HG03457 (cell line): Measurements from ENCODE around the gene DPYSL5.

Source experiments
- ATAC-seq: cut with Tn5 transposase; IDR thresholded peaks from one replicate; pipeline ENCODE4 v1.9.1; 2021; ENCODE audit warnings: moderate number of reproducible peaks; ENCODE audit not compliant: unreplicated experiment

DPYSL5 gene

DNA sequence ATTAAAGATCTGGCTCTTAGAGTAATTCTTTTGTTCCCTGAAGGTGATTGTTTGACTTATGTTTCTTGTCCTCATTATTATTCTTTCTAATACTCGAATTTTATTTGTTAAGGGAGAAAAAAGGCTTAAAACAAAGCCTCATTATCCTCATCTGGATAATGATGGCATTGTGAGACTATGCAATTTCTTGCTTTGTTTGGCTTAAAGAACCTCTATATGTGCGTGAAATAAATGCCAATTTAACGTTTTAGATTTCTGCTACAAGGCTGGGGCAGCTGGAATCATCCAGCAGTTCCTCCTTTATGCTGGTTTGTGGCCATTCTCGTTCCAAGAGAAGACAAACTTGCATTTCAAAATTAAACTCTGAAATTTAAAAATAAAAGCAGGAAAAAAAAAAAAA lies 4.9 kb upstream of the DPYSL5 start:
- ATAC-seq = no peak

DNA sequence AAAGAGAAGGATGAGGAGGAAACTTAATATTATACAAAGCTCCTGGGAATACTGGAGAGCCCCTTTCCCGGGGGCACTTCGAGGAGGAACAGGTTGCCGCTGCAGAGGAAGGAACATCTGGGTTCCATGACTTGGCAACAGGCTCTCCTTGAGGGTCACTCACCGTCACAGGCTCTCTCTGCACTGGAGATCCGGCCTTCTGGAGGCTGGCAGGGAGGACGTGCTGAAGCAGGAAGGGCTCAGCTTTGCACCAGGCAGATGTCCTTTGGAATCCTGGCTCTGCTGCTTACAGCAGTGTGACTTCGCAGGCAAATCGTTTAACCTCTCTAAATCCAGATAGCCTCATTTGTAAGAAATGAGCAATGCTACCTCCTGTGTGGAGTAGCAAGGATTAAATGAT lies 2.9 kb upstream of the DPYSL5 start:
- ATAC-seq = no peak

DNA sequence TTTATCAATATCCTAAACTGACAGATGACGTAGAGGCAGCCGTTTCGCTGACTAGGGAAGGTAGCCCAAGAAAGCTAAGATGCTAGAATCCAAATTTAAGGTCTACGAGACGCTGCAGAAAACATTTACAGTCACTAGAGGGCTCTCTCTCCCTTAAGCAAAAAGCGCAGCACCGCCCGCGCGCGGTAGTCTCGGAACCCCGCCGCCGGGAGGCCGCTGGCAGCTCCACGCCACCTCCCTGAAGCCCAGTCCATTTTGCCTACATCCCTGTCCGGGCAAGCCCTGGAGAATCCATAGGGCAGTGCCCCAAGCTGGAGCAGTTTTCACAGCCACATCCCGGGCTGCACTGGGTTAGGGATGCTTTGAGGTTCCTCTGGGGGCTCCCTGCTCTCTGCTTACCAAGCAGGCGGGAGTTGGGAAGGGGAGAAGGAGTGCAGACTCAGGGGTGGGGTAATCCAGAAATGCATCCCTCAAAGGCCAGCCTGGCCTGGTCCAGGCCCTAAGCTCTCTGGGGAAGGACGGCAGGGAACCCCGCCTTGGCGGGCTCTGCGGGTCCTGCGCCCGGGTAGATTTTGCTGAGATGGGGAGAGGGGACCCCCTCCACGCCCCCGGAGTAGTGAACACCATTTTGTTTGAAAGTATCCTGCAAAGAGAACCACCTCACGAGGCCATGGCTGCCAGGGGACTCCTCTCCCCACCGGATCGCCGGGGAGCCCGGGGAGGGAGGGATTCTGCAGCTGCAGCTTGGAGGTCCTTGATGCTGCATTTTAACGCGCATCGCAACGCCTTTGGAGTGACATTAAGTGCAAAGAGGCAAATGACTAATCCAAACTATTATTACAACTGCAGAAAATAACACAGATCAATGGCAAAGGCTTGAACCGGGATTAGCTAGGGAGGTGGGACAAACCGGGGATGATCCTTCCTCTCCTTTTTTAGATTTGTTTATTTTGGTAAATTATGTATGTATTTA lies 1.3 kb upstream of the DPYSL5 start:
- no peak for ATAC-seq

DNA sequence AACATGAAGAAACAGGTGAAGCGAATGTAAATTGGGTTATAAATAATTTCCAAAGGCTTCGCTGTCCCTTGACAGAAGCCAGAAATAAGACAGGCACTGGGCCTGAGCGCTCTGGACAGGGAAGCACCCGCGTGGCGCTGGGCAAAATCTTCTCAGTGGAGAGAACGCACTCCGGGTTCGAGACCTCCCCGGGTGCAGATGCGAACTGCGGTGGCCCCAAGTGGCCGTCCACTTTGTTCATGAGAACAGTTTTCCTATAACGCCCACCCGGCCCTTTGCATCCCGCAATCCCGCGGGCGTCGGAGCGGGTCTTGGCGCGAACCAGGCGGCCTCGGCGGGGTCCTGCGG lies 651 bp upstream of the DPYSL5 start:
- no peak for ATAC-seq

DNA sequence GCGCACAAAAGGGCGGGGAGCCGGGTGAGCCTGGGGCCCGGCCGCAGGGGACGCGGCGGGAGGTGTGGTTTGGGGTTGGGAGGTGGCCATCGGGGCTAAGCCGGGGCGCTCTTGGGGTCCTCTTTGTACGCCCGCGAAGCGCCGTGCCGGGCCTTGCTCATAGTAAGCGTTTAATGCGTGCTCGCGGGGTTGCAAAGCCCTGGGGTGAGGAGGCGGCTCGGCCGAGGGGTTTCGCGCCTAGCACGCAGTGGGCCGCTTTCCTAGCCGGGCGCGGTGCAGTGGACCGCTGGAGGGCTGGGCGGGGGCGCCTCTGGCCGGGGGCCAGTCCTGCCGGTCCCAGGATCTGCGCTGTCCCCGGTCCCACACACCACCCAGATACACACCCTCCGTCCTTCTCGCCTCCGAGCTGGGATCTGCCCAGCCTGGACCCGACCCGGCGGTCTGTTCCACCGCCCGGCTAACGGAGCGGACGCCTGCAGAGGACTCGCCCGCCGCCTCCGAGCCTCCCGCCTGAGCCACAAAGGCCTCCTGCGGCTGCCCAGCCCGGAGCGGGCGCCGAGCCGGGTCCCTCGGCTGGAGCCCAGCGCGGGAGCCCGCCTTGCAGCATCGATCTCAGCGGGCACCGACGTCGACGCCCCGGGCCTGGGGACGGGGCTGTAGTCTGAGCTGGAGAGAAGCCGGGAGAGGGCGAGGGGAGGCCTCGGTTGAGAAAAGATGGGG lies 564 bp downstream of the DPYSL5 start:
- ATAC-seq = no peak

DNA sequence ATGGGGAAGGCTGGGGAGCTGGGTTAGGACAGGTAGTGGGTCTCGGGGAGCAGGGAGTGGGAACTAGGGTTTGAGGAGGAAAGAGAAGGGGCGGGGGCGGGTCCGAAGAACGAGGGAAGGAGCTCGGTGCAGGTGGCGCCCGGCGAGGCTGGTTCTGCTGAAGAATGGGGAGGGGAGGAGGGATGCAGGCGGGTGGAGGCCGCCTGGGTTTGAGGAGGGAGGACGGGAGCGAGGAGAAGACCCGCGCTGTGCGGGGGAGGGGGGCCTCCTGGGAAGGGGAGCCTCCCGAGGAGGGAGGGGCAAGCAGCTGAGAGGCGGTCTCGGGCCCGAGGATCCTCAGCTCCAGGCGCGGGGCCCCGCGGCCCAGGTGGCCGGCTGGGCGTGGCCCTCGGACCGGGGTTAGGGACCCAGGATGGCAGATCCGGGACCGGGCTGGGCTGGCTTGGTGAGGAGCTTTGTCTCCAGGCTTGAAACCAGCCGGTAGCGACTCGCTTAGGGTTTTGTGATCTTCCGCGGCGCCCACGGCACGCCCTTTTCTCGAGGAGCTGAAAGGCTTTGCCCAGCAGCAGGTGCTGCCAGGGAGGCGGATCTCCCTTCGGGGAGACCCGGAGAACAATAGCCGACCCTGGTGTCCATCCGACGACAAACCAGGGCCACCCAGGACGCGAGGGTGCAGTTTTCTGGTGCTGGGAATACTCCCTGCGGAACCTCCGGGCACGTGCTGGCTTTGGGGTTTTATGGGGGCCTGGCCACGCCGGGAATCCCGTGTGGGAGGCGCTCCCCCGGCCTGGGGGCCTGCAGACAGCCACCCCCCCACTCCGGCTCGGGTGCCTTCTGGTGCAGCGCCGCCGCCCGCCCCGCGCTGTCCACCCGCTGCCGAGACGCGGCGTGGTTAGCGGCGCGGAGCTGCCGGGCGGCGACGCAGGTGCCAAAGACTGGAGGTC lies 1.4 kb downstream of the DPYSL5 start:
- no peak for ATAC-seq

DNA sequence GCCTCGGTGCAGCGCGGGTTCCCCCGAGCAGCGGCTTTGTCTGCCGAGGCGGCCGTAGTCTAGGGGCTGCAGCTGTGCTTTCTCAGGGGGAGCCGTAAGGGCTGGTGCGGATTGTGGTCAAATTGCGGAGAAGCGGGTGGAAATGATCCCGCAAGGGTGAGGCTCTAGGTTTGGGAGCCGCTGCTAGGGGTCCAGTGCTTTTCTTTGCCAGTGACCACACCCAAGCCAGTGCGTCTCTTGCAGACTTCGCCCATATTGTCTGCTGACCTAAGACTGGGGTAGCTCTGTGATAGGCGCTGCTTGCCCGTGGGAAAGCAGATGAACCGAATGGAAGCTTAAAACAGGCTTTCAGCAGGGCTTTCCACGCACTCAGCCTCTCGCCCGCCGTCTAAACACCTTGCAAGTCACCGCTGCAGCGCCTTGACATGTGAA lies 2.1 kb downstream of the DPYSL5 start:
- ATAC-seq = no peak

DNA sequence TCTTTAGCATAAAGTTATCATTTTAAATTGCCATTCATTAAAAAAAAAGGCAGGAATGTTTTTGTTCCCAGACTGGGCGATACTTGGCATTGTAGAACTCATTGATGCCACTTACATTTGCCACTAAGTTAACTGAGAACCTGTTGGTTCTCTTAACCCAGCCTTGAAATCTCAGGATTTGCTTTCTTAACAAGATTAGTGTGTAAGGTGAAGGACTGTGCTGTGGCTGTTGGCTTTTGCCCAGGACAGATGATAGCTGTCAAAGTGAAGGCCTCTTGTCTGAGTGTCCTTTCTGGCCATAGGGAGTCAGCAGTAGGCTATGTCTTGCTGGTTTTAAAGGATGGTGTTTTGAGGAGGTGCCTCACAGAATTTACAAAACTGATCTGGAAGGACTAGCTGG lies 2.6 kb downstream of the DPYSL5 start:
- ATAC-seq = no peak

DNA sequence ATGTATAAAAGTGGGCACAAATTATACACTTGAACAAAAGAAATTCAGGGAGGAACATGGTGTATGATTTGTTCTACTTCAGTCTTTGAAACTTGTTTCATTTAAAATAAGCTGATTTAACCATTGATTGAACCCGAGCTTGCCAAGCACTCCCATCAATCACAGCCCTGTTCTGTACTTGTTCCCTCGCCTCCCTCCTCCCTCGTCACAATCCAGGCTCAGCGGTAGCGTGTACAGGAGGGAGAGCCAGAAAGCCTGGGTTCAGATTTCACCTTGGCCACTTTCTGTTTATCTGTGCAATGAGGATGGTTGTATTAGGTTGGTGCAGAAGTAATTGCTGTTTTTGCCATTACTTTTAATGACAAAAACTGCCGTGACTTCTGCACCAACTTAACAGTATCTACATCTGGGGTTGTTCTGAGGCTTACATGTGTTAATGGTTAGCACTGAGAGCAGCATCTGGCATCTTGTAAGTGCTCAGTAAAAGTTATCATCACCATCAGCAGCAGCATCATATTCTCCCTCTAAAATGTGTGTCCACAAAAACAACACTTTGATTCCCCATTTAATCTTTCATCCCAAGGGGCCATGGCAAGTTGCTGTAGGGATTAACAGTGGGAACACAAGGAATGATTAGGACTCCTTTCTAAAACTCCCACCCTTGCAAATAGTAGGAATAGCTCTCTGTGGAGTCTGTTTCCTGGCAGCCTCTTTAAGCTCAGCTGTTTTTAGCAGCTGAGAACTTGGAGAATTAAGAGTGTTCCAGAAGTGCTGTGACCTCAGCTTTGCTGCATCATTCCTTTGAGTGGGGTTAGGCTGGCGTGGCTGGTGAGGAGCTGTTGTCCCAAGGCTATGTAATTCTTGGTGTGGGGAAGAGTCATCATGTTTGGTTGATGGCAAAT lies 4.7 kb downstream of the DPYSL5 start:
- ATAC-seq = no peak

DNA sequence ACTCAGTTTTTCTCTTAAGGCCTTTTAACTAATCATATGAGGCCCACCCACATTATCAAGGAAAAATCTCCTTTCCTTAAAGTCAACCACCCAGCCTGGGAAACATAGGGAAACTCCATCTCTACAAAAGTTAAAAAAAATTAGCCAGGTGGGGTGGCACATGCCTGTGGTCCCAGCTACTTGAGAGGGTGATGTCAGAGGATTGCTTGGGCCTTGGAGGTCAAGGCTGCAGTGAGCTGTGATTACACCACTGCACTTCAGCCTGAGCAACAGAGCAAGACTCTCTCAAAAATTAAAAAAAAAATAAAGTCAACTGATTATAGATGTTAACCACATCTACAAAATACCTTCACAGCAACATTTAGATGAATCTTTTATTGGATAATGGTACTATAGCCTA lies 5.8 kb downstream of the DPYSL5 start:
- ATAC-seq = no peak

DNA sequence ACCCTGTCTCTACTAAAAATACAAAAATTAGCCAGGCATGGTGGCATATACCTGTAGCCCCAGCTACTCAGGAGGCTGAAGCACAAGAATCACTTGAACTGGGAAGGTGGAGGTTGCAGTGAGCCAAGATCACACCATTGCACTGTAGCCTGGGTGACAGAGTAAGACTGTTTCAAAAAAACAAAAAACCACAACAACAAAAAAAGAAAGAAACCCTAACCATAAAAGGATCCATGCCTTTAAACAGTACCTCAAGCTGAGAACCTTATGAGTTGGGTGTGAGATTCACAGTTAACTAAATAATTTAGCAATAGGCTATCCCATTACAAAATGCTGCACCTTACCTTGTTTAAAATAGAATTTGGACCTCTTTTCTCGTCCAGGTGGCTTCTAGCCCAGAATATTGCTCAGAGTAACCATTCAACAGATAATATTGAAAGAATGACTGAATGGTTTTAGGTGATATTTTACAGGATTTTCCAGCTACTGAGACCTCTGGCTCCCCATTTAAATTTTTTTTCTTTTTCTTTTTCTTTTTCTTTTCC lies 6.4 kb downstream of the DPYSL5 start:
- no peak for ATAC-seq

DNA sequence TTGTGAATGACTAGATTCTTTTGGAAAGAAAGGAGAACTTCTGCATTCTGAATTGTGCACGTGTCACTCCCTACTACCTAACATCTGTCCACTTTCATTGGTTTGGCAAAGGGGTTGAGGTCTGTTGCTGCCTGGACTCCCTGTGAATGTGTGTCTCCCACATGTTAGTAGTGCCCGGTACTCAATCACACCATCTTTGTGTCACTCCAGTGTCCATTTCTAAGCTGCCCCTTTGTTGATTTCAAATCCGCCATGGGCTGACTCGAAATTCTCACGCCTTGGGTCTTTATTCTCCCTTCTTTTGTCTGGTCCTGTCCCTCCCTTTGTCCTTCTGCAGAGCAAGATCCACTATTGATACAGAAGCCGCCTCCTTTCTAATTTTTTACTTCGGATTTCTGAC lies 7.5 kb downstream of the DPYSL5 start:
- no peak for ATAC-seq

DNA sequence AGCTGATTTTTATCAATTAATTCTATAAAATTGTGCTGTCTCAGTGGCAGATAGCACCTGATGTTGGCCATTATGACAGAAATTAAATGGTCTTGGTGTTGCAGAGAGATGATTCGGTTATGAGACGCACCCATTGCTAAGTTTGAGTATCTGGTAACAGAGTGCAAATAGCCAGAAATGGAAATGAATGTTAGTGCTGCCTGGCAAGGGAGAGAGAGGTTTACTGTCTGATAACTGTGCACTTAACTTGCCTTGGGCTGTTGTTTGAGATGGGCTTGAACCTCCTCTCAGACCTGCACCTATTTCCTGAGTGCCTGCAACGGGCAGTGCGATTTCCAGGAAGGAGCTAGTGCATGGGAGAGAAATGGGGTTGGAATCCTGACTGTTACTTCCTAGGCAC lies 11.7 kb downstream of the DPYSL5 start:
- no peak for ATAC-seq

DNA sequence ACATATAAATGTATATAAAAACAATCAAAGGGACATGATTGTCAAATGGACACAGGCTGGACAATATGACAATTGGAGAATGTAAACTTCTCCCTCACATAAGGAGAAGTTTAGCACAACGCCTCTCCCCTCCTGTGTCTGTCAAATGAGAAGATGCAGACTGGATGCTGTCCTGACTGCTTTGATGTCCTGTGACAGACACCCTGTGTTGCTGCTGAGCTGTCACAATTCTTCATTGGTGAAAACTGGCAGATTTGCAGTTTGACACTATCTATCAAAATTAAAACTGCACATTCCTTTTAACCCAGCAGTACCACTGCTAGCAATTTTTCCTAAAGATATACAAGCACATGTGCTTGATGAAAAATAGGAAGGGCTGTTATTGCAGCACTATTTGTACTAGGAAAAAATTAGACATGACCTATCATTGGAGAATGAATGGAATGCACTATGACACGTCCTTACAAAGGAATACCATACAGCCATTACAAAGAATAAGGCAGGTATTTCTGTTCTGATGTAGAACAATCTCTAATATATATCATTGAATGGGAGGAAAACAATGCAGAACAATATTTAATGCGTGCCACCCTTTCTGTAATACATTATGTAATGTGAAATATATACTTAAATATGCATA lies 12.4 kb downstream of the DPYSL5 start:
- ATAC-seq = no peak

DNA sequence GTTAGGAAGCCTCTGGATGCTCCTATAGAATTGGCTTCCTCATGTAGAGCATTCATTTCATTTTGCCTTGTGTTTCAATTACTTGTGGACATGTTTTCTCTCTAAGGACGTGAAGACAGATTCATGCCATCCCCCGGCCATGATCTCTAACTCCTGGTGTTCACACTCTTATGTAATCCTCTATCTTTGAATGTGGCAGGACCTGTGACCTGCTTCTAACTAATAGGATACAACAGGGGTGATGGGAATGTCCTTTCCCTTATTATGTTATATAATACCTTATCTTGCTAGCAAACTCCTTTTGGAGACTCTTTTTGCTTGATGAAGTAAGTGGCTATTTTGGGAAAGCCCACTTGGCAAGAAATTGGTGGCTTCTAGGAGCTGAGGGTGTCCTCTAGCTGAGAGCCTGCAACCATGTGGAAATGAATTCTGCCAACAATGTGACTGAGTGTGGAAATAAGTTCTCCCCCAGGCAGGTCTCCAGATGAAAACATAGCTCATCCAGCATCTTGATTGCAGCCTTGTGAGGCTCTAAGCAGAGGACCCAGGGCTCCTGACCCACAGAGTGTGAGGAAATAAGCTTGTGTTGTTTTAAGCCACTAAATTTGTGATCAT lies 13.8 kb downstream of the DPYSL5 start:
- no peak for ATAC-seq

DNA sequence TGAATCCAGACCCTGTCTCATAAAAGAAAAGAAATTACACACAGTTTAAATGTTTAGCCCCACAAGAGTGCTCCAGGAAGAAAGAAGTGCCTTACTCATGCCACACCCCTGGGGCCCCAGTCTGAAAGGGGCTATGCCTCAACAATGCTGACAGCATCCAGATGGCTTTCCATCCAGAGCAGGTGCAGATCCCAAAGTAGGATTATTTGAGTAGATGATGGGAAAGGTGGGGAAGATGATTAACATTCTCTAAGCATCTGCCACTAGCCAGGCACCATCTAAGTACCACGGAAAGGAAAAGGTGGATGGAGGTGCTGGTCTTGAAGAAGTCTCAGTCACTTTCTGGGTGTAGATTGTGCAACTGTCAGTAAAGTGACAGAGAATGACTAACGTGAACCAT lies 16.3 kb downstream of the DPYSL5 start:
- ATAC-seq = no peak

DNA sequence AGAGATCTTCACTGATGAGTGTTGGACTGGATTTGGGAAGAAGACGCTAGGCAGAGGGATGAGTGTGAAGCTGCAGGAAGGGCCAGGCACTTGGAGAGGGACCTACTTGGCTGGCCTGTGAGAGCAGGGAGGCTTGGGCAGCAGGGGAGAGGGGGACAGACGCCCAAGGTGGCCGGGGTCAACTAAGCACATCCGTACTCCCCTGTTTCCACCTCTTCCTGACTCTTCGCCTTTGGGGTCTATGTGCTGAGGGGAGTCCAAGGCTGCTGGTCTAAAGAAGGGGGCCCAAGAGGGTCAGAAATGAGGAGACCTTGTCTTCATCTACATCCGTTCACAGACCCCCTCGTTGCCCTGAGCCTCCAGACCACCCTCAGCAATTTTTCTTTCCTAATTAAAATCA lies 16.7 kb downstream of the DPYSL5 start:
- no peak for ATAC-seq

DNA sequence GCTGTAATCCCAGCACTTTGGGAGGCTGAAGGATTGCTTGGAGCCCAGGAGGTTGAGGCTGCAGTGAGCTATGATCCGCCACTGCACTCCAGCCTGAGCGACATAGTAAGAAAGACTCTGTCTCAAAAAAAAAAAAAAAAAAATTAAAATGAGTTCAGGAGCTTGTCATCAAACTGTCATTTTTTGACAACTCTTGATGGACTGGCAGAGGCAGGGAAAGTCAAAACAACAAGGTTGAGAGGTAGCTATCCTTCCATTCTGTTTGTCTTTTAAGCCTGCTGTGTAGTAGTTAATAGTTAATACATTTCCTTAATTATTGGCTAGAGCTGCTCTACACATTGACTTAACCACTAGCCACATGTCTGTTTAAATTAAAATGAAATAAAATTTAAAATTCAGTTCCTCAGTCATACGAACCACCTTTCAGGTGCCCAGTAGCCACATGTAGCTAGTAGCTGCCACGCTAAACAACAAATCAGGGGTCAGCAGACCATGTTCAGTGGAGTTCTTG lies 22.7 kb downstream of the DPYSL5 start:
- ATAC-seq = no peak
